GM10266 (cell line): ENCODE data around the gene FAM3B.

Experiments
- DNase-seq: peaks from one replicate; pipeline ENCODE4 v3.0.0; 2012; ENCODE audit errors: extremely low spot score
- CTCF ChIP-seq: IDR thresholded peaks from 2 replicates; pipeline ENCODE4 v1.5.1; 2012; ENCODE audit warnings: mild to moderate bottlenecking, low read depth; ENCODE audit not compliant: control insufficient read depth, insufficient read depth; ENCODE audit errors: missing control alignments

Gene FAM3B

GRCh38 chr21:41321211-41321907, 4.8 kb downstream of the FAM3B start:
- TF ChIP-seq CTCF: no peak
- DNase-seq: no peak

DNA sequence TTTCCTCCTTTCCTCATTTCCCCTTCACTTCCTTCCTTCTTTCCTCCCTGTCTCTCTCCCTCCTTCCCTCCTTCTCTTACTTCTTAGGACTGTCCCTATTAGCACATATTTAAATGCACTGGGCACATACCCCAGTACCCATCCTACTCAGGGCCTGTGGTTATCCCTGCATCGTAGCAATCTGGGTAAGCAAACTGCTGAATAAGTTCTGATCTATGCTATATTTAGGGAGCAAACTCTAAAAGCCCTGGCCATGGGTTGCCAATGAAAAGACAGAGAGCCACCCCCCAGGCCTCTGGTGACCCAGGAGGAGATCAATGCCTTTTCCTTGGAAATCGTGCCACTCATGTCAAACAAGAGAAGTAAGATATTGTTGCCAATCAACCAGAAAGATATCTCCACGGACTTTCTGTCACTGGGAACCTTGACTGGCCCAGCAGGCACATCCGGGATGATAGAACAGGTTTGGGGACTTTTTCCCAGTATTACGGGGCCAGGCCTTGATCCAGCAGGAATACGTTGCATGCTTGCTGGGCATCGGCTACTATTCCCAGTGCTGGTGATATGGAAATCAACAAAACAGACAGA, 5.4 kb downstream of the FAM3B start:
- DNase-seq: no peak
- no peak for TF ChIP-seq CTCF

DNA sequence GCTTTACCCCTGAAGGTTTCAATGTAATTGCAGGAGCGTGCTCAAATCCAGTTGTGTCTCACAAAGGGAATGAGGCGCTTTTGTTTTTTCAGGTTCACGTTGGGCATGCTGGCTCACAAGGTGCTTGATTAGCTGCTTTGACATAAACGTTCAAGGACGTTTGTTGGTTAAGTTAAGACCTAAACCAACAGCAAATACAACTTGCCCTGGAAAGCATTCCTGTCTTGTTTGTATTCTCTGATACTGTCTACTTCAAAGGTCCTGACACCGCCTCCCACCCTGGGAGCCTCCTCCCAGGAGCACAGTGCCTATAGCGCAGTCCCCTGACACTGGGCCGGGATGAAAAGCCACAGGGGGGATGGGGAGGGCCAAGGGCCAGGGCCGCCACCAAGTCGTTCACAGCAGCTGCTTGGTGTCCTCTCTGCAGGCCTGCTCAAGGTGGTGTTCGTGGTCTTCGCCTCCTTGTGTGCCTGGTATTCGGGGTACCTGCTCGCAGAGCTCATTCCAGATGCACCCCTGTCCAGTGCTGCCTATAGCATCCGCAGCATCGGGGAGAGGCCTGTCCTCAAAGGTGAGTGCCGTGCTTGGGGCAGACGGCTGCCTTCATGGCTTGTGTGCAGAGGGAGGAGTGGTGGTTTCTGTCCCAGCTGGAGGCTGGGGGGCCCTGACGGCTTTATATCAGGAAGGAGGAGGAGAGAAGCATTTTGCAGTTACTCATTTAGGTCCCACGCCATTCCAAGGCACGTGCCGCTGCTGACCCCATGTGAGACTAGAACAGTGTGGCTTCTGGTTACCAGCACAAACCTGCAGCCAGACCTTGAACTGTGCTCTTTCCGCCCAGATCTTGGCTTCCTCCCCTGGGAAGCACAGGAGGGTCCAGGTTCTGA, 6.1 kb downstream of the FAM3B start:
- TF ChIP-seq CTCF: no peak
- no peak for DNase-seq

GRCh38 chr21:41325138-41325912, 8.7 kb downstream of the FAM3B start:
- DNase-seq: no peak
- no peak for TF ChIP-seq CTCF

DNA sequence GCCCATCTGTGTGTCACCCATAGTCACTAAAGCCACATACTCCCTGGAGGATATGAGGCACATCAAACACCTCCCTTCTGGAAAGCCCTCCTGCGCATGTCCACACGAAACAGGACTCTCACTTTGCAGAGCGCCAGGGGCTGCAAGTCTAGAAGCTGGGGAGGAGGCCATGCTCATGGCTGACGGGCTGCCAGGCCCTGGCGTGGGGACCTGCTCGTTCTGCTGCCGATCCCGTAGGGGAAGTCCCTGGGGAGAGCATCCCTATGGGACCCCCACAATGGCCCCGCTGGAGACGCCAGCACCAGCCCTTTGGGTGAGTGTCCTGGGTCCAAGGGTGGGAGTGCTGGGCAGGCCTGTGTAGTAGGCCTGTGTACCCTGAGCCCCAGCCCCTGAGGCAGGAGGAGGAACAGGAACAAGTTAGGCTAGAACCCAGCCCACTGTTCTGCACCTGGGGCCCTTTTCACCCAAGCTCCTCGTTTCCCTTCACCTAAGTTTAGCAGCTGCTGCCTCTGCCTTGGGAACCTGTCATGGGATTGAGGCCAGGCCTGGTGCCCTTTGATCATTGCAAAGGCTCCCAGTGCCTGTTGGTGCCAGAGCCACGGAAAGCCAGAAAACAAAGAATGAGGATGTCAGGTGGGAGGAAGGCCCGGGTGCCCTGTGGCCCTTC, 9.9 kb downstream of the FAM3B start:
- TF ChIP-seq CTCF: no peak
- no peak for DNase-seq

- no peak for DNase-seq
- TF ChIP-seq CTCF: no peak
These were observed 11.2 kb downstream of the FAM3B start for GRCh38 chr21:41327753-41328152.
